ENCODE results near the gene CTDNEP1.
A peak's percentile ranks its signal among the peaks of the same experiment; 100 is the strongest.
"Not testable (repeated sequence)": the region's sequence is repeated elsewhere in the genome, so short reads cannot be mapped to it uniquely, and the experiment has no call there.

The CTDNEP1 gene

GRCh38 chr17:7243838-7244237, 7.7 kb downstream of the CTDNEP1 start:
- H3K4me1 Mint-ChIP-seq (ENCODE audit: low read depth): peaks cover 51% of the 10 kb centered on the region
- H3K27ac Mint-ChIP-seq: peak overlapping the region; percentile 67
- peaks cover 77% of the 10 kb centered on the region for H3K36me3 Mint-ChIP-seq (ENCODE audit: low read depth)
- H3K4me3 Mint-ChIP-seq, H3K9me3 Mint-ChIP-seq, DNase-seq, H3K27me3 Mint-ChIP-seq: not testable (repeated sequence)

- Mint-ChIP-seq H3K36me3 (ENCODE audit: low read depth) (peaks cover 76% of the 10 kb centered on the region), H3K4me3 (peak overlapping the region; percentile 98), H3K4me1 (ENCODE audit: low read depth) (peaks cover 46% of the 10 kb centered on the region), H3K27ac (peak overlapping the region; percentile 99), H3K27me3 (no peaks in the 10 kb centered on the region), H3K9me3 (no peaks in the 10 kb centered on the region)
- no peak for DNase-seq
Measured at GRCh38 chr17:7243453-7243729, 8.1 kb downstream of the CTDNEP1 start.

GRCh38 chr17:7242717-7243452, 8.6 kb downstream of the CTDNEP1 start:
- peaks cover 46% of the 10 kb centered on the region for H3K4me1 Mint-ChIP-seq (ENCODE audit: low read depth)
- H3K9me3 Mint-ChIP-seq: no peaks in the 10 kb centered on the region
- peak overlapping the region; percentile 98 for H3K4me3 Mint-ChIP-seq
- peak; percentile 92 for DNase-seq
- H3K27ac Mint-ChIP-seq: peak overlapping the region; percentile 99
- no peaks in the 10 kb centered on the region for H3K27me3 Mint-ChIP-seq
- H3K36me3 Mint-ChIP-seq (ENCODE audit: low read depth): peaks cover 76% of the 10 kb centered on the region

- H3K4me3 Mint-ChIP-seq: peak within 1 kb of the TSS; percentile 98
- no peaks in the 10 kb centered on the region for H3K27me3 Mint-ChIP-seq
- H3K36me3 Mint-ChIP-seq (ENCODE audit: low read depth): peaks cover 78% of the 10 kb centered on the region
- no peaks in the 10 kb centered on the region for H3K9me3 Mint-ChIP-seq
- H3K4me1 Mint-ChIP-seq (ENCODE audit: low read depth): peaks cover 47% of the 10 kb centered on the region
- peak within 1 kb of the TSS; percentile 99 for H3K27ac Mint-ChIP-seq
- peak; percentile 97 for DNase-seq
Measured at GRCh38 chr17:7241783-7242716, 9.5 kb downstream of the CTDNEP1 start, which contains the start of gene GABARAP. TSS of gene GABARAP (minus strand) at chr17:7242449. CDS start at chr17:7242330, 119 bp downstream.

- peak overlapping the region; percentile 98 for H3K4me3 Mint-ChIP-seq
- H3K4me1 Mint-ChIP-seq (ENCODE audit: low read depth): peaks cover 49% of the 10 kb centered on the region
- no peaks in the 10 kb centered on the region for H3K27me3 Mint-ChIP-seq
- no peaks in the 10 kb centered on the region for H3K9me3 Mint-ChIP-seq
- peak overlapping the region; percentile 99 for H3K27ac Mint-ChIP-seq
- DNase-seq: no peak
- H3K36me3 Mint-ChIP-seq (ENCODE audit: low read depth): peaks cover 78% of the 10 kb centered on the region
Measured at GRCh38 chr17:7241090-7241733, 10.3 kb downstream of the CTDNEP1 start.

- Mint-ChIP-seq H3K4me1 (ENCODE audit: low read depth) (peaks cover 58% of the 10 kb centered on the region), H3K36me3 (ENCODE audit: low read depth) (peaks cover 78% of the 10 kb centered on the region), H3K4me3 (peak overlapping the region; percentile 98), H3K27ac (peak overlapping the region; percentile 99), H3K27me3 (no peaks in the 10 kb centered on the region), H3K9me3 (no peaks in the 10 kb centered on the region)
- no peak for DNase-seq
Measured at GRCh38 chr17:7240375-7240774, 11.2 kb downstream of the CTDNEP1 start.

DNA sequence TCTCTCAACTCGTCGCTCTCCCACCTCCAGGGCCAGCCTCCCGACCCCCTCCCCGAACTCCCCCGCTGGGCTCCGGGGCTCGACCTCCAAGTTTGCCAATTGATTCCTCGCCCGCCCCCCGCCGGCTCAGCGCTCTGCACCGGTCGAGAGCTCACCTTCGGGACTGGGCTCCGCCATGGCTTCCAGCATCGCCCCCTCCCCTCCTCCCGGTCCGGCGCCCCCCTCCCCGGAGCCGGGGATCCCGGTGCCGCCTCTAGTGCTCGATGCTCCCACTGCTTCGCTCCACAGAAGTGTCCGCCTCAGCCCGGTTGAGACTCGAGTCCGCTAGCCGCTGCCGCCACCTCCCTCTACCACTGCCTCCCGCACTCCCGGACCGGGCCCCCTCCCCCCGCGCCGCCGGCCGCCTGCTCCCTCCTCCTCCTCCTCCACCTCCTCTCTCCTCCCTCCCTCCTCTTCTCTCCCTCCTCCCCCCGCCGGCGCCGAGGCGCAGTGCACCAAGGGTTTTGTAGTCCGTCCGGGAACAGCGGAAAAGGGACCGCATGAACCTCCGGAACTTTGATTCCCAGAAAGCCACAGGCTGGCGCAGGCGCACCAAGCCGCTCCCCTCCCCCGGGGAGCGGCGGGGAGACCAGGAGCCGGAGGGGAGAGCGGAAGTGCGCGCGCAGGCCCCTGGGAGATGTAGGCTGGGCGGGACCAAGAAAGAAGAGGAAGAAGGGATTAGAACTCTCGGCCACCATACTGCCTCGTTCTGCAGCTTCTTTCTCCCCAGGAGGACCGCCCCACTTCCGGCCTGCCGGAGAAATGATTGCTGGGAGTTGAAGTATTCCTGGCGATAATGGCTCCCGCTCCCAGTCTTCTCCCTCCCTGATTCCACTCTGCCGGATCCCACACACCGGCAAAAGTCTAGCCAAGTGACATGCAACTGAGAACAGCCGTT, 12.2 kb downstream of the CTDNEP1 start, which contains the start of gene PHF23:
Gene PHF23, minus strand, starts transcription at position 367 of the 937 bp plus-strand sequence. Its CDS starts 178 bp downstream, at position 189.
- Mint-ChIP-seq H3K4me3 (peak within 1 kb of the TSS; percentile 98), H3K27me3 (no peaks in the 10 kb centered on the region), H3K36me3 (ENCODE audit: low read depth) (peaks cover 81% of the 10 kb centered on the region), H3K4me1 (ENCODE audit: low read depth) (peaks cover 68% of the 10 kb centered on the region), H3K27ac (peak within 1 kb of the TSS; percentile 99), H3K9me3 (no peaks in the 10 kb centered on the region)
- peak; percentile 97 for DNase-seq

- peak; percentile 66 for DNase-seq
- Mint-ChIP-seq H3K27ac (peak overlapping the region; percentile 99), H3K9me3 (no peaks in the 10 kb centered on the region), H3K27me3 (no peaks in the 10 kb centered on the region), H3K4me1 (ENCODE audit: low read depth) (peaks cover 68% of the 10 kb centered on the region), H3K4me3 (peak overlapping the region; percentile 98), H3K36me3 (ENCODE audit: low read depth) (peaks cover 81% of the 10 kb centered on the region)
Measured at GRCh38 chr17:7238420-7239090, 13.0 kb downstream of the CTDNEP1 start.

GRCh38 chr17:7237761-7238419, 13.6 kb downstream of the CTDNEP1 start:
- DNase-seq: peak; percentile 90
- peak overlapping the region; percentile 87 for H3K27ac Mint-ChIP-seq
- H3K4me3 Mint-ChIP-seq: peak overlapping the region; percentile 98
- H3K4me1 Mint-ChIP-seq (ENCODE audit: low read depth): peaks cover 66% of the 10 kb centered on the region
- no peaks in the 10 kb centered on the region for H3K27me3 Mint-ChIP-seq
- no peaks in the 10 kb centered on the region for H3K9me3 Mint-ChIP-seq
- peaks cover 82% of the 10 kb centered on the region for H3K36me3 Mint-ChIP-seq (ENCODE audit: low read depth)

GRCh38 chr17:7237266-7237760, 14.2 kb downstream of the CTDNEP1 start:
- Mint-ChIP-seq H3K4me3 (peak overlapping the region; percentile 98), H3K9me3 (no peaks in the 10 kb centered on the region), H3K36me3 (ENCODE audit: low read depth) (peaks cover 80% of the 10 kb centered on the region), H3K27ac (peak overlapping the region; percentile 87), H3K4me1 (ENCODE audit: low read depth) (peaks cover 65% of the 10 kb centered on the region), H3K27me3 (no peaks in the 10 kb centered on the region)
- no peak for DNase-seq

- DNase-seq: no peak
- Mint-ChIP-seq H3K9me3 (no peaks in the 10 kb centered on the region), H3K4me1 (ENCODE audit: low read depth) (peaks cover 67% of the 10 kb centered on the region), H3K4me3 (peak overlapping the region; percentile 98), H3K27me3 (no peaks in the 10 kb centered on the region), H3K36me3 (ENCODE audit: low read depth) (peaks cover 80% of the 10 kb centered on the region), H3K27ac (peak overlapping the region; percentile 87)
Measured at GRCh38 chr17:7236808-7237207, 14.7 kb downstream of the CTDNEP1 start.

- peaks cover 63% of the 10 kb centered on the region for H3K4me1 Mint-ChIP-seq (ENCODE audit: low read depth)
- peak overlapping the region; percentile 96 for H3K4me3 Mint-ChIP-seq
Measured at GRCh38 chr17:7235693-7236665, 15.6 kb downstream of the CTDNEP1 start.

More at GRCh38 chr17:7235693-7236665, 15.6 kb downstream of the CTDNEP1 start:
- H3K27me3 Mint-ChIP-seq: no peaks in the 10 kb centered on the region
- H3K9me3 Mint-ChIP-seq: no peaks in the 10 kb centered on the region
- DNase-seq: no peak
- H3K36me3 Mint-ChIP-seq (ENCODE audit: low read depth): peaks cover 77% of the 10 kb centered on the region
- H3K27ac Mint-ChIP-seq: peak overlapping the region; percentile 96

Data from activated T-cell treated with anti-CD3 and anti-CD28 coated beads, Interleukin-2, amount 50 U/mL, for 24 hours (primary cell).